GM18520 (cell line): ENCODE data around the gene BLOC1S2.
A peak's percentile ranks its signal among the peaks of the same experiment; 100 is the strongest.
"Not testable (repeated sequence)": the region's sequence is repeated elsewhere in the genome, so short reads cannot be mapped to it uniquely, and the experiment has no call there.

ENCODE experiments used
- ATAC-seq: cut with Tn5 transposase; IDR thresholded peaks from one replicate; pipeline ENCODE4 v1.9.1; 2021; ENCODE audit not compliant: unreplicated experiment

BLOC1S2 gene

DNA sequence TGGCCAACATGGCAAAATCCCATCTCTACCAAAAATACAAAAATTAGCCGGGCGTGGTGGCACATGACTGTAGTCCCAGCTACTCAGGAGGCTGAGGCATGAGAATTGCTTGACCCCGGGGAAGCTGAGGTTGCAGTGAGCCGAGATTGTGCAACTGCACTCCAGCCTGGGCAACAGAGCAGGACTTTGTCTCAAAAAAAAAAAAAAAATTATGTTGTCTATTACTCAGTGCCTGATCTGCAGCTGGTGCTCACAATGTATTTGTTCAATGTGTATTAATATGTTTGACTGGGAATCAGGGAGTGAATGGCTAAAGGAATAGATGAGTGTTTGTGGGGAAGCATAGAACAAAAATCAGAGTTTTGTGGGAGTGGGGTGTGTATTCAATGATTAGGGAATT lies 5.8 kb upstream of the BLOC1S2 start:
- not testable (repeated sequence) for ATAC-seq

- no peak for ATAC-seq
Observed at GRCh38 chr10:100291356-100291755, 4.9 kb upstream of the BLOC1S2 start.

DNA sequence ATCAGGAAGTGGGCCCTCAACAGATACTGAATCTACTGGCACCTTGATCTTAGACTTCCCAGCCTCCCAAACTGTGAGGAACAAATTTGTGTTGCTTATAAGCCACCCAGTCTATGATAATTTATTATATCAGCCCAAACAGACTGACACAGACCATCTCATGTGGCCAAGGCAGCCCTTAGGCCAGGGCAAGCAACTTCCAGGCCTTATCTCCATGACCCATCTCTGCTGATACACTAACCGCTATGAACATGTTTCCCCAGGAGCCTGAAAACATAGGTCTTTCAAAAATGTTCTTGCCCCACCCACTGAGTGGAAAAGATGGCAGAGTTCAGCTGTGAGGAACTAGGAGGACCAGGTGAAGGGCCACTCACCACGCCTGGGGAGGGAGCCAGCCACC lies 3.2 kb upstream of the BLOC1S2 start:
- ATAC-seq = no peak

GRCh38 chr10:100288196-100288595 lies 1.7 kb upstream of the BLOC1S2 start:
- no peak for ATAC-seq

DNA sequence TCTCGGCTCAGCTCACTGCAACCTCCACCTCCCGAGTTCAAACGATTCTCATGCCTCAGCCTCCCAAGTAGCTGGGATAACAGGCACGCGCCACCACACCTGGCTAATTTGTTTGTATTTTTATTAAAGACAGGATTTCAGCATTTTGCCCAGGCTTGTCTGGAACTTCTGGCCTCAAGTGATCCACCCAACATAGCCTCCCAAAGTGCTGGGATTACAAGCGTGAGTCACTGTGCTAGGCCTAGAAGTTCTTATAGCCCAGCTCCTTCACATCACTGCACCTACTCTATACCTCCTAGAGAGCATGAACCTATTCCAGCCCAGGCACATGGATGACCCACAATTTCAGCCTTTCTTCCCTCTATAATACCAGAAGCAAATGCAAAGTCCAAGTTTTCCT lies 1.3 kb upstream of the BLOC1S2 start:
- ATAC-seq = no peak

GRCh38 chr10:100285326-100285725 lies 1.2 kb downstream of the BLOC1S2 start:
- not testable (repeated sequence) for ATAC-seq

- no peak for ATAC-seq
Observed at GRCh38 chr10:100282907-100283306, 3.6 kb downstream of the BLOC1S2 start.

DNA sequence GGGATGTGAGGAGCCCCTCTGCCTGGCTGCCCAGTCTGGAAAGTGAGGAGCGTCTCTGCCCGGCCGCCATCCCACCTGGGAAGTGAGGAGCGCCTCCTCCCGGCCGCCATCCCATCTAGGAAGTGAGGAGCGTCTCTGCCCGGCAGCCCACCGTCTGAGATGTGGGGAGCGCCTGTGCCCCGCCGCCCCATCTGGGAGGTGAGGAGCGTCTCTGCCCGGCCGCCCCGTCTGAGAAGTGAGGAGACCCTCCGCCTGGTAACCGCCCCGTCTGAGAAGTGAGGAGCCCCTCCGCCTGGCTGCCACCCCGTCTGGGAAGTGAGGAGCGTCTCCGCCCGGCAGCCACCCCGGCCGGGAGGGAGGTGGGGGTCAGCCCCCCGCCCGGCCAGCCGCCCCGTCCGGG lies 9.5 kb downstream of the BLOC1S2 start:
- not testable (repeated sequence) for ATAC-seq

GRCh38 chr10:100267239-100268104 lies 19.0 kb downstream of the BLOC1S2 start, which contains the start of gene CWF19L1:
Gene CWF19L1, minus strand, starts transcription at chr10:100267638. Its CDS starts 45 bp downstream, at chr10:100267593.
- peak; percentile 63 for ATAC-seq

GRCh38 chr10:100265821-100266485 lies 20.5 kb downstream of the BLOC1S2 start:
- ATAC-seq = no peak

DNA sequence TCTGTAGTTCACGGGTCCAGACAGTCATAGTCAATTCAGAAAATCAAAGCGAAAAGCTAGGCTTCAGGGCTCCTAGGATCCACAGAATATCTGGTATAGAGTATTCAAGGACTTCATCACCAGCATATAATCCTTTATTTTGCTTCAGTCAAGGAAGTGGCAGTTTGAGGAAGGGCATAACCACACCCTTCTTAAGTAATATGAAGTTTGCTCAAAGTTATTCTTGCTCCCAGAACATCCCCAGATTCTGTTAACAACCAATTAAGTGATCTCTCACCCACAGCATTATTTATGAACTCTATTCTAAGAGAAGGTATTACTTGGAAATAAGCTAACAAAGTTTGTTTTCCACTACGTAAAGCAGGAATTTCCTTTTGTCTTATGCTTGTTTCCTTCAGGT lies 32.3 kb downstream of the BLOC1S2 start:
- no peak for ATAC-seq

DNA sequence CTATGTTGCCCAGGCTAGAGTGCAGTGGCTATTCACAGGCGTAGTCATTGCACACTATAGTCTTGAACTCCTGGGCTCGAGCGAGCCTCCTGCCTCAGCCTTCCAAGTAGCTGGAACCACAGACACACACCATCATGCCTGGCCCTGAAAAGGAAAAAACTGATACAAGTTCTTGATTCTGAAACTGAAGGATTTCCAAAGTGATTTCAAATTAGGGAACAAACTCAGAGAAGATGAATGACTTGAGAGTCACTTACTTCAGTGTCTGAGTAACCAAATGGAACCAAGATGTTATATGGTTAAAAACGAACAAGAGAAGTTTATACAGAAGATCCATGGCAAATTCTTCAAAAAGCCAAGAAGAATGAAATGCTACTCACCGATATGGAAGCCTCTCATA lies 33.4 kb downstream of the BLOC1S2 start:
- ATAC-seq = no peak

GRCh38 chr10:100248820-100249219 lies 37.7 kb downstream of the BLOC1S2 start:
- no peak for ATAC-seq

- no peak for ATAC-seq
Observed at GRCh38 chr10:100245484-100246220, 40.8 kb downstream of the BLOC1S2 start.

- ATAC-seq = no peak
Observed at GRCh38 chr10:100239851-100240250, 46.6 kb downstream of the BLOC1S2 start.

DNA sequence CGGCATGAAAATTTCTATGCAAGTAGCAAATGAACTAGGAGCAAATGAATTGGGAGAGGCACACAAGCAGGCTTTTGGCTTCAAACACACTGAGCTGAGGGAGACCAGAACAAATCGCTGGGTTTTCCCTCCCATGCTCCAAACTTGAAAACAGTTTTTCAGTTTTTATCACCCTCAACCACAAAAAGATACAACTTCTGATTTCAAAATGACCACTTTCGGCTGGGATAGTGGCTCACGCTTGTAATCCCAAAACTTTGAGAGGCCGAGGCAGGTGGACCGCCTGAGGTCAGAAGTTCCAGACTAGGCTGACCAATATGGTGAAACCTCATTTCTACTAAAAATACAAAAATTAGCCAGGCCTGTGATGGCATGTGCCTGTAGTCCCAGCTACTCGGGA lies 48.1 kb downstream of the BLOC1S2 start:
- no peak for ATAC-seq

DNA sequence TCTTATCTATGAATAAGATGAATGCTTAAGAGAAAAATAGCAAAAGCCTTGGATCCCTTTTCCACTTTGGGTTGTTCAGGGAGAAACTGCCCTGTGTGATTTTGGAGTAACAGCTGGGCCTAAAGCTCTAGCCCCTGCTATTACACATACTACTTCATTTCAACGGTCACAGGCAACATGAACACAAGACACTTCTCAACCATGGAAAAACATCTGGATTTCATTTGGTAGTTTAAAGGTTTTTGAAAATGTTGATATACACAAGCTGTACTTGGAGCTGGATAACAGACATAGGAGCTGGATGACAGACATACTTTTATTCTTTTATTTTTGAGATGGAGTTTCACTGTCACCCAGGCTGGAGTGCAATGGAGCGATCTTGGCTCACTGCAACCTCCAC lies 54.4 kb downstream of the BLOC1S2 start:
- ATAC-seq = no peak

DNA sequence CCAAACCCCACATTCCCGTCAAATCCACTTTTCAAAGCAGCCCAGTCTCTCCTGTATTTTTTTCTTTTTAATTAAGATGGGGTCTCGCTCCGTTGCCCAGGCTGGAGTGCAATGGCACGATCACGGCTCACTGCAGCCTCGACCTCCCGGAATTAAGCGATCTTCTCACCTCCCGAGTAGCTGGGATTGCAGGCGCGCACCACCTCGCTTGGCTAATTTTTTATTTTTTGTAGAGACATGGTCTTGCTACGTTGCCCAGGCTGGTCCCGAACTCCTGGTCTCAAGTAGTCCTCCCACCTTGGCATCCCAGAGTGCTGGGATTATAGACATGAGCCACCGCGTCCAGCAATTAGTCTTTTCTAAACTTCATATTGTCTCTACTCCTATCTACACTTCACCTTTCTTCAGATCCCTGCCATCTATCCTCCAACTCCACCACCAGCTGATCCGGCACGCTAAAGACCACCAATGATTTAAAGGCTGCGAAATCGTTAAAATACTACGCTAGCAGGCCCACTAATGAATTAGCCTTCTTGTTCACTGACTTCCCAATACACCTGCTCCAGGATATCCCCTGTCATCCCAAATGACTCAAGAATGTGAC lies 56.6 kb downstream of the BLOC1S2 start:
- no peak for ATAC-seq

DNA sequence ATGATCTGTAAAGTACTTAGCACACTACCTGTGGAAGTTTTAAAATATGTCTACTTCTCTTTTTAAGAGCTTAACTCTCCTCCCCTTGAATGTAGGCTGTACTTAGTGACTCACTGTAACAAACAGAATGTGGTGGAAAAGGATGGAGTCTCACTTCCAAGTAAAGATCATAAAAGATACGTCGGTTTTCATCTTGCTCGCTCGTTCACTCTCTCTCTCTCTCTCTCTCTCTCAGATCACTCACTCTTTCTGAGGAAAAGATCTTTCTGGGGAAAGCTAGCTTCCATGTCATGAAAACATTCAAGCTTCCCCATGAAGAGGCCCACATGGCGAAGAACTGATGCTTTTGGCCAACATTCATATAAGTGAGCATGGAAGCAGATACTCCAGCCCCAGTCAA lies 62.6 kb downstream of the BLOC1S2 start:
- no peak for ATAC-seq
